ENCODE results near the gene GAB1. TPM values are rescaled to one million over a fixed set of nuclear protein-coding genes. Genes with fewer than 3 reads are reported as not detected.

The GAB1 gene
- total RNA-seq, 1 experiment from 2014 or later = 3.8 TPM

- H3K9ac ChIP-seq (ENCODE audit: low read length) = no peak overlapping the region
- no peak overlapping the region for H2AFZ ChIP-seq (ENCODE audit: low read depth, low read length, poor library complexity, severe bottlenecking)
- no peaks in the 10 kb centered on the region for H3K36me3 ChIP-seq (ENCODE audit: control insufficient read depth in 1 of 2, insufficient read depth in 2 of 2, low read length in 2 of 2)
- ChIA-PET RAD21 (ENCODE audit: low non-redundant PET in 1 of 2, low total read pairs in 2 of 2, uncharacterized antibody in 2 of 2, unreplicated experiment in 2 of 2) (no interaction called here), CTCF (no interaction called here), POLR2A (no interaction called here)
- H3K9me2 ChIP-seq (ENCODE audit: insufficient read depth) = no peaks in the 10 kb centered on the region
- DNase-seq (ENCODE audit: low read depth, low spot score) (no peak), ATAC-seq (no peak)
- H3K4me2 ChIP-seq (ENCODE audit: low read length) = no peak overlapping the region
- no peaks in the 10 kb centered on the region for H3K79me2 ChIP-seq (ENCODE audit: insufficient read depth, low read length)
- H3K27me3 ChIP-seq (ENCODE audit: insufficient read depth, low read length) = no peaks in the 10 kb centered on the region
- H3K4me1 ChIP-seq (ENCODE audit: control insufficient read depth in 1 of 2, insufficient read depth in 2 of 2, low read length in 2 of 2) = no peaks in the 10 kb centered on the region
- intact Hi-C loops (cut with micrococcal nuclease) = no loop called here
- H3K4me3 ChIP-seq (replicated peaks in 1 of 2; ENCODE audit: low read depth in 1 of 2, low read length in 2 of 2) = no peak overlapping the region
- no peaks in the 10 kb centered on the region for H4K20me1 ChIP-seq (ENCODE audit: insufficient read depth)
- H3K9me3 ChIP-seq (ENCODE audit: control insufficient read depth in 1 of 2, insufficient read depth in 1 of 2, low read depth in 1 of 2, low read length in 2 of 2) = no peaks in the 10 kb centered on the region
- no TSS peak for BruUV-seq (replicated peaks)
- TF ChIP-seq CTCF (IDR thresholded peaks at IDR 0.05 in 2 of 3, conservative IDR thresholded peaks at IDR 0.05 in 1 of 3; ENCODE audit: borderline replicate concordance in 1 of 3, insufficient read depth in 1 of 3, low read depth in 2 of 3, low read length in 2 of 3) (no peak), YY1 (IDR thresholded peaks at IDR 0.05; ENCODE audit: extremely low read depth, insufficient replicate concordance, low read depth, low read length) (no peak), SIN3A (IDR thresholded peaks at IDR 0.05; ENCODE audit: low read depth) (no peak), ZNF274 (IDR thresholded peaks at IDR 0.05; ENCODE audit: low read depth, low read length) (no peak), POLR2AphosphoS5 (IDR thresholded peaks at IDR 0.05; ENCODE audit: low read depth, low read length) (no peak), ELF1 (IDR thresholded peaks at IDR 0.05; ENCODE audit: borderline replicate concordance, low read depth) (no peak), ZFX (IDR thresholded peaks at IDR 0.05) (no peak), POLR2A (IDR thresholded peaks at IDR 0.05; ENCODE audit: borderline replicate concordance, extremely low read depth, insufficient read depth, insufficient read length) (no peak), SRF (IDR thresholded peaks at IDR 0.05; ENCODE audit: low read depth) (no peak), EZH2phosphoT487 (IDR thresholded peaks at IDR 0.05; ENCODE audit: borderline replicate concordance) (no peak), RAD21 (IDR thresholded peaks at IDR 0.05; ENCODE audit: low read depth) (no peak), CBX3 (IDR thresholded peaks at IDR 0.05; ENCODE audit: low read depth) (no peak), ATF3 (IDR thresholded peaks at IDR 0.05) (no peak), EZH2 (IDR thresholded peaks at IDR 0.05) (no peak), TCF7L2 (IDR thresholded peaks at IDR 0.05; ENCODE audit: borderline replicate concordance, extremely low read depth, insufficient read depth, insufficient read length) (no peak)
- H3K27ac ChIP-seq (ENCODE audit: low read depth, low read length) = no peak overlapping the region
Measured at GRCh38 chr4:143307531-143307930, 29.1 kb upstream of the GAB1 start.

Data from HCT116 (cell line).